IMR-90 (cell line): Measurements from ENCODE around the gene PPP1R14C.

ENCODE experiments used
- RAD21 ChIP-seq: IDR thresholded peaks from 2 replicates; pipeline ENCODE4 v1.6.1; 2012; ENCODE audit warnings: low read length, improper control_type of control experiment
- TF ChIP-seq, protein P1 (sequence below): conservative IDR thresholded peaks from 2 replicates; pipeline ENCODE4 v1.5.1; 2012; ENCODE audit warnings: mild to moderate bottlenecking, low read depth, low read length, improper control_type of control experiment

DNA sequence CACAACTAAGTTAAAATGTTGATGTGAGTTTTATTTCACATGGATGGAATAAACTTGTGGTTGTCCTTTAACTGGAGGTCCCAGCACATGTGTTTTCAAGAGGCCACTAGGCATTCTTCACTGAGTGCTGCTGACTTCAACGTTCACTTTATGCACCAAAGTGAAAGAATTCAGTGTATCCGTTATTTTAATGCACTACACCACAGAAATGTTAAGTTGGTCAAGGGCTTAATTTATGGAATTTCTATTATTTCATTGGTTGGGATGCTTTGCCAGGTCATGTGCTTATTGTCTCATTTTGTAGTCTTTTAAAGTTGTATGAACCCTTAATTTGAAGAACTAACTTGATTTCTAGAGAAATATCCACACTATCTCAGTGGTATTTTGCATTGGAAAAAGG is 106.4 kb downstream of the PPP1R14C start:
- TF ChIP-seq RAD21: no peak
- TF ChIP-seq, protein P1, sequence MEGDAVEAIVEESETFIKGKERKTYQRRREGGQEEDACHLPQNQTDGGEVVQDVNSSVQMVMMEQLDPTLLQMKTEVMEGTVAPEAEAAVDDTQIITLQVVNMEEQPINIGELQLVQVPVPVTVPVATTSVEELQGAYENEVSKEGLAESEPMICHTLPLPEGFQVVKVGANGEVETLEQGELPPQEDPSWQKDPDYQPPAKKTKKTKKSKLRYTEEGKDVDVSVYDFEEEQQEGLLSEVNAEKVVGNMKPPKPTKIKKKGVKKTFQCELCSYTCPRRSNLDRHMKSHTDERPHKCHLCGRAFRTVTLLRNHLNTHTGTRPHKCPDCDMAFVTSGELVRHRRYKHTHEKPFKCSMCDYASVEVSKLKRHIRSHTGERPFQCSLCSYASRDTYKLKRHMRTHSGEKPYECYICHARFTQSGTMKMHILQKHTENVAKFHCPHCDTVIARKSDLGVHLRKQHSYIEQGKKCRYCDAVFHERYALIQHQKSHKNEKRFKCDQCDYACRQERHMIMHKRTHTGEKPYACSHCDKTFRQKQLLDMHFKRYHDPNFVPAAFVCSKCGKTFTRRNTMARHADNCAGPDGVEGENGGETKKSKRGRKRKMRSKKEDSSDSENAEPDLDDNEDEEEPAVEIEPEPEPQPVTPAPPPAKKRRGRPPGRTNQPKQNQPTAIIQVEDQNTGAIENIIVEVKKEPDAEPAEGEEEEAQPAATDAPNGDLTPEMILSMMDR: no peak
